MV-4-11 (cell line): Measurements from ENCODE around the gene HSFY1.
"Not testable (repeated sequence)": the region's sequence is repeated elsewhere in the genome, so short reads cannot be mapped to it uniquely, and the experiment has no call there.

Experiments
- DNase-seq: peaks from one replicate; lab custom pipeline; 2025; lab: John Stamatoyannopoulos, UW

The HSFY1 gene

GRCh38 chrY:18546420-18546819 is at the start of gene HSFY1:
HSFY1 (plus strand) TSS chrY:18546720; CDS start chrY:18546788, 68 bp downstream.
- not testable (repeated sequence) for DNase-seq

- not testable (repeated sequence) for DNase-seq
Measured at GRCh38 chrY:18504266-18504665, 42.3 kb upstream of the HSFY1 start.

- DNase-seq, result not testable (repeated sequence)
Measured at GRCh38 chrY:18530995-18531655, 15.4 kb upstream of the HSFY1 start.

- DNase-seq, result not testable (repeated sequence)
Measured at GRCh38 chrY:18538952-18539351, 7.6 kb upstream of the HSFY1 start.

- DNase-seq, result not testable (repeated sequence)
Measured at GRCh38 chrY:18553132-18553531, 6.6 kb downstream of the HSFY1 start.

- not testable (repeated sequence) for DNase-seq
Measured at GRCh38 chrY:18565915-18566314, 19.4 kb downstream of the HSFY1 start.
